A673 (cell line): ENCODE data around the gene MRRF. TPM values are rescaled to one million over a fixed set of nuclear protein-coding genes. Genes with fewer than 3 reads are reported as not detected.

Experiments used
- BruUV-seq: library from RNA; stranded (reverse); fragments of 400-500 nt; replicated peaks from 2 replicates; lab custom pipeline; 2021; lab: Mats Ljungman, UMichigan
- CTCF ChIA-PET: fragments of 300-600 bp; sonication (Branson Sonifier 250); formaldehyde crosslinking; loops from one replicate; lab custom pipeline; 2022; ENCODE audit warnings: antibody characterized with exemption; lab: Charles Lee
- POLR2A ChIA-PET: fragments of 300-600 bp; sonication (Branson Sonifier 250); formaldehyde crosslinking; loops from one replicate; lab custom pipeline; 2022; ENCODE audit warnings: antibody characterized with exemption; ENCODE audit not compliant: low non-redundant PET; lab: Charles Lee
- DNase-seq: peaks from one replicate; pipeline ENCODE4 v3.0.0-alpha.2; 2015; ENCODE audit warnings: low spot score
- H3K27ac ChIP-seq: fragments of 200-600 bp; sonication (generic); 2 replicates; pipeline ENCODE4 v1.5.1; 2016; ENCODE audit warnings: mixed run types, low read depth, mild to moderate bottlenecking, mixed read lengths, antibody characterized with exemption, low read length; ENCODE audit not compliant: poor library complexity, severe bottlenecking
- H3K27me3 ChIP-seq: fragments of 200-600 bp; sonication (generic); replicated peaks from 2 replicates; pipeline ENCODE4 v1.6.1; 2017; ENCODE audit warnings: mixed run types, low read depth, mild to moderate bottlenecking, mixed read lengths, antibody characterized with exemption, low read length; ENCODE audit not compliant: insufficient read depth, poor library complexity
- H3K36me3 ChIP-seq: fragments of 200-600 bp; sonication (generic); 2 replicates; pipeline ENCODE4 v1.6.1; 2016; ENCODE audit warnings: mixed run types, mild to moderate bottlenecking, mixed read lengths, antibody characterized with exemption, low read length; ENCODE audit not compliant: insufficient read depth, poor library complexity, severe bottlenecking
- H3K4me1 ChIP-seq: fragments of 200-600 bp; sonication (generic); 2 replicates; pipeline ENCODE4 v1.6.1; 2017; ENCODE audit warnings: mixed run types, mild to moderate bottlenecking, mixed read lengths, antibody characterized with exemption, low read length; ENCODE audit not compliant: insufficient read depth, poor library complexity, severe bottlenecking
- H3K4me3 ChIP-seq: fragments of 200-600 bp; sonication (generic); 2 replicates; pipeline ENCODE4 v1.5.1; 2016; ENCODE audit warnings: low read depth, mixed run types, mild to moderate bottlenecking, mixed read lengths, low read length; ENCODE audit not compliant: poor library complexity, severe bottlenecking
- H3K9me3 ChIP-seq: fragments of 200-600 bp; sonication (generic); 2 replicates; pipeline ENCODE4 v1.6.1; 2016; ENCODE audit warnings: mixed run types, low read depth, mild to moderate bottlenecking, mixed read lengths, antibody characterized with exemption, low read length; ENCODE audit not compliant: poor library complexity, severe bottlenecking
- CTCF ChIP-seq: fragments of 300-800, 200-600 bp; sonication (generic); conservative IDR thresholded peaks from 2 replicates; pipeline ENCODE4 v1.5.1; 2017; ENCODE audit warnings: low read depth, mild to moderate bottlenecking, antibody characterized with exemption, low read length, moderate library complexity, mixed read lengths
- EZH2 ChIP-seq: fragments of 200-600 bp; sonication (generic); IDR thresholded peaks from 2 replicates; pipeline ENCODE4 v1.6.1; 2017; ENCODE audit warnings: borderline replicate concordance, low read depth, mild to moderate bottlenecking, mixed read lengths, antibody characterized with exemption, low read length; ENCODE audit not compliant: poor library complexity, severe bottlenecking
- intact Hi-C: fragments of 100-400 bp; cut with micrococcal nuclease; formaldehyde crosslinking; loops from one replicate; pipeline ENCODE4 v1.10.0; 2022; ENCODE audit not compliant: unreplicated experiment
- total RNA-seq: library from RNA; stranded (reverse); gene quantifications from 2 replicates; pipeline ENCODE4 v1.2.3, GENCODE V29; 2021

Gene MRRF
- total RNA-seq, 1 experiment from 2014 or later, result 44.9 TPM

DNA sequence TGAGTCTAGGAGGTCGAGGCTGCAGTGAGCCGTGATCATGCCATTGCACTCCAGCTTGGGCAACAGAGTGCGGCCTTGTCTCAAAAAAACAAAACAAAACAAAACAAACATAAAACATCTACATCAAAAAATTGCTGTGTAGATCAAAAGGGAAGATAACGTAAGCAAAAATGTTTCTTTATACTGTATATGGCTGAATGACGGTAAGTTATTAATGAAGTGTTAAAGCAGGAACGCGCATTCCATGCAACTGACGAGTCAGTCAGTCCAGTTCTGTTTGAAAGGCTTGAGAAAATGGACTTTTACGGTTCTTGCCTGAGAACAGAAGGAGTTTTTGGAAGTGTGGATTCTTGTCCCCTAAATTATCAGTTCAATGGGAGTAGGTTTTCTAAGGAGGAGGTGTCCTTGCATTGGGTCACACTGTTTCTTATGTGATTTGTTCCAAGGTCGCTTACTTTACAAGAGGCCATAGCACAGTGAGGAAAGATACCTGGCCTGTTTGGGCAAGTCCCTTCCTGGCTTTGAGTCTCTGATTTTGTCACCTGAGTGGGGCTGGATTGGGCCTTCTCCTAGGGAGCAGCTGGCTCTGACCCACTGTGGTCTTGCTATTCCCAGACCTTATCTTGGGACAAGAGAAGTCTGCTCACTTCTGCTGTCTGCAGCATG, 99.6 kb downstream of the MRRF start:
- TF ChIP-seq CTCF (no peak), EZH2 (no peak)
- intact Hi-C loops, result no loop called here
- Histone ChIP-seq H3K36me3 (no peaks in the 10 kb centered on the region), H3K27ac (no peak overlapping the region), H3K9me3 (no peaks in the 10 kb centered on the region), H3K27me3 (no peaks in the 10 kb centered on the region), H3K4me3 (no peak overlapping the region), H3K4me1 (no peaks in the 10 kb centered on the region)
- ChIA-PET POLR2A (no interaction called here), CTCF (no interaction called here)
- no TSS peak for BruUV-seq
- no peak for DNase-seq

GRCh38 chr9:122364783-122365150, 100.1 kb downstream of the MRRF start:
- intact Hi-C loops, result no loop called here
- no peaks in the 10 kb centered on the region for H3K4me1 ChIP-seq
- no peak overlapping the region for H3K27ac ChIP-seq
- no TSS peak for BruUV-seq
- DNase-seq, result no peak
- CTCF ChIA-PET, result no interaction called here
- H3K4me3 ChIP-seq, result no peak overlapping the region
- TF ChIP-seq EZH2, result no peak
- no peak for TF ChIP-seq CTCF
- no peaks in the 10 kb centered on the region for H3K27me3 ChIP-seq
- H3K9me3 ChIP-seq, result no peaks in the 10 kb centered on the region
- no peaks in the 10 kb centered on the region for H3K36me3 ChIP-seq
- POLR2A ChIA-PET, result no interaction called here

DNA sequence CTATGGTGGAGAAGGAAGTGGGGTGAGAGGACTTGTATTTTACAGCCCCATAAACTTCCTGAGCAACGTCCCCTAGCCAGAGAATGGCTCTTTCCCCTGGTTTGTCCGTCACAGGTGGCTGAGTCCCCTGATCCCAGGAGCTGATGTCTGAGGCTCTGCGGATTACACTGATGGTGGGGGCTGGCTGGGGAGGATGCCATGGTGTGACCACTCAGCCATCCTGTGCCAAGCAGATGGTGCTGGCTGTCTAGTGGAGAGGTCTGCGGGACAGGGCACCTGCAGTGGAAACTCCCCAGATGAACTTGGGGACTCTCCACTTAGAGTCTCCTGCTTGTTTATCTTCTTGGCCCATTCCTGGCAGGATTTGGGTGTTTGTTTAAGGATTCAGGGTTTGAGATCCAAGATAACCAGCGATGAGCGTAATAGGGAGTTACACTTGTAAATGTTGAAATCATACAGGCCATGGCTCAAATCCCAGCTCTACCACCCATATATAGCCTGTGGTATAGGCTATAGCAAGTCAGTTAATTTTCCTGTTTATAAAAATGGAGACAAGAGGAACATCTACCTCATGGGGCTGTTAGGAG, 101.5 kb downstream of the MRRF start:
- no TSS peak for BruUV-seq
- no peaks in the 10 kb centered on the region for H3K4me1 ChIP-seq
- ChIA-PET POLR2A (no interaction called here), CTCF (no interaction called here)
- H3K27ac ChIP-seq, result no peak overlapping the region
- H3K36me3 ChIP-seq, result no peaks in the 10 kb centered on the region
- TF ChIP-seq CTCF (no peak), EZH2 (no peak)
- DNase-seq, result no peak
- no peak overlapping the region for H3K4me3 ChIP-seq
- intact Hi-C loops, result no loop called here
- H3K9me3 ChIP-seq, result no peaks in the 10 kb centered on the region
- H3K27me3 ChIP-seq, result peaks cover 12% of the 10 kb centered on the region
